HG03139 (cell line): Measurements from ENCODE around the gene TPPP3.
"Not testable (repeated sequence)": the region's sequence is repeated elsewhere in the genome, so short reads cannot be mapped to it uniquely, and the experiment has no call there.

Source experiments
- ATAC-seq: cut with Tn5 transposase; IDR thresholded peaks from one replicate; pipeline ENCODE4 v1.9.1; 2021; ENCODE audit not compliant: unreplicated experiment

The TPPP3 gene

GRCh38 chr16:67390816-67391423, 2.4 kb downstream of the TPPP3 start:
- no peak for ATAC-seq

GRCh38 chr16:67389911-67390815, 3.1 kb downstream of the TPPP3 start:
- ATAC-seq = no peak

- ATAC-seq = no peak
These were observed 4.7 kb downstream of the TPPP3 start for GRCh38 chr16:67388591-67388990.

GRCh38 chr16:67388191-67388590, 5.1 kb downstream of the TPPP3 start:
- ATAC-seq = no peak

GRCh38 chr16:67387479-67388079, 5.7 kb downstream of the TPPP3 start:
- ATAC-seq = no peak

GRCh38 chr16:67386861-67387455, 6.3 kb downstream of the TPPP3 start:
- no peak for ATAC-seq

- no peak for ATAC-seq
These were observed 8.4 kb downstream of the TPPP3 start for GRCh38 chr16:67384778-67385510.

- no peak for ATAC-seq
These were observed 10.0 kb downstream of the TPPP3 start for GRCh38 chr16:67383284-67383683.

- ATAC-seq = no peak
These were observed 14.7 kb downstream of the TPPP3 start for GRCh38 chr16:67378642-67379041.

GRCh38 chr16:67376012-67376411, 17.3 kb downstream of the TPPP3 start:
- ATAC-seq = not testable (repeated sequence)

GRCh38 chr16:67372664-67373063, 20.6 kb downstream of the TPPP3 start:
- ATAC-seq = no peak

- ATAC-seq = no peak
These were observed 22.6 kb downstream of the TPPP3 start for GRCh38 chr16:67370661-67371060.

- no peak for ATAC-seq
These were observed 28.6 kb downstream of the TPPP3 start for GRCh38 chr16:67364600-67365235.

- ATAC-seq = no peak
These were observed 32.3 kb downstream of the TPPP3 start for GRCh38 chr16:67361038-67361437.

- ATAC-seq = not testable (repeated sequence)
These were observed 33.6 kb downstream of the TPPP3 start for GRCh38 chr16:67359540-67360269.

- ATAC-seq = no peak
These were observed 35.7 kb downstream of the TPPP3 start for GRCh38 chr16:67357561-67357960.

- ATAC-seq = no peak
These were observed 36.9 kb downstream of the TPPP3 start for GRCh38 chr16:67356396-67356795.

- ATAC-seq = not testable (repeated sequence)
These were observed 40.8 kb downstream of the TPPP3 start for GRCh38 chr16:67352463-67352862.

GRCh38 chr16:67350324-67350723, 43.0 kb downstream of the TPPP3 start:
- no peak for ATAC-seq

GRCh38 chr16:67349172-67349571, 44.1 kb downstream of the TPPP3 start:
- no peak for ATAC-seq
